GM10266 (cell line): ENCODE data around the gene FRYL.
"Not testable (repeated sequence)": the region's sequence is repeated elsewhere in the genome, so short reads cannot be mapped to it uniquely, and the experiment has no call there.

Source experiments
- DNase-seq: peaks from one replicate; pipeline ENCODE4 v3.0.0; 2012; ENCODE audit errors: extremely low spot score
- TF ChIP-seq, protein P1 (sequence below): IDR thresholded peaks from 2 replicates; pipeline ENCODE4 v1.5.1; 2012; ENCODE audit warnings: mild to moderate bottlenecking, low read depth; ENCODE audit not compliant: control insufficient read depth, insufficient read depth; ENCODE audit errors: missing control alignments

FRYL gene

DNA sequence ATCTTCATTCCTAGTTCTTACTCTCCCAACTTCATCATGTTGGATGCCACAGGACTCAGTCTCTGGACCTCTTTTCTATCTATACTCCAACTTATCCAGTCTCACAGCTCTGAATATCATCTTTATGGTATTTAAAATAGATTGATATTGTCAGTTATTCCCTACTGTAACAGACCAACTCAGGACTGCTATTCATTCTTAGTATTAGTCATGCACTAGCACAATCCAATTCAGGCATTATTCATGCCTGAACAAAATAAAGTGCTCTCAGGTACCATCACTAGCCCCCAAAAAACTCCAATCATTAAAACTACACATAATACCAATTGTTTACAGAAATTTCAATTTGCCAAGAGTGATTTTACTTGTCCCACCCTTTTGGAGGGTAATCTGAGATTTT lies 37.7 kb downstream of the FRYL start:
- no peak for DNase-seq
- TF ChIP-seq, protein P1, sequence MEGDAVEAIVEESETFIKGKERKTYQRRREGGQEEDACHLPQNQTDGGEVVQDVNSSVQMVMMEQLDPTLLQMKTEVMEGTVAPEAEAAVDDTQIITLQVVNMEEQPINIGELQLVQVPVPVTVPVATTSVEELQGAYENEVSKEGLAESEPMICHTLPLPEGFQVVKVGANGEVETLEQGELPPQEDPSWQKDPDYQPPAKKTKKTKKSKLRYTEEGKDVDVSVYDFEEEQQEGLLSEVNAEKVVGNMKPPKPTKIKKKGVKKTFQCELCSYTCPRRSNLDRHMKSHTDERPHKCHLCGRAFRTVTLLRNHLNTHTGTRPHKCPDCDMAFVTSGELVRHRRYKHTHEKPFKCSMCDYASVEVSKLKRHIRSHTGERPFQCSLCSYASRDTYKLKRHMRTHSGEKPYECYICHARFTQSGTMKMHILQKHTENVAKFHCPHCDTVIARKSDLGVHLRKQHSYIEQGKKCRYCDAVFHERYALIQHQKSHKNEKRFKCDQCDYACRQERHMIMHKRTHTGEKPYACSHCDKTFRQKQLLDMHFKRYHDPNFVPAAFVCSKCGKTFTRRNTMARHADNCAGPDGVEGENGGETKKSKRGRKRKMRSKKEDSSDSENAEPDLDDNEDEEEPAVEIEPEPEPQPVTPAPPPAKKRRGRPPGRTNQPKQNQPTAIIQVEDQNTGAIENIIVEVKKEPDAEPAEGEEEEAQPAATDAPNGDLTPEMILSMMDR = no peak

DNA sequence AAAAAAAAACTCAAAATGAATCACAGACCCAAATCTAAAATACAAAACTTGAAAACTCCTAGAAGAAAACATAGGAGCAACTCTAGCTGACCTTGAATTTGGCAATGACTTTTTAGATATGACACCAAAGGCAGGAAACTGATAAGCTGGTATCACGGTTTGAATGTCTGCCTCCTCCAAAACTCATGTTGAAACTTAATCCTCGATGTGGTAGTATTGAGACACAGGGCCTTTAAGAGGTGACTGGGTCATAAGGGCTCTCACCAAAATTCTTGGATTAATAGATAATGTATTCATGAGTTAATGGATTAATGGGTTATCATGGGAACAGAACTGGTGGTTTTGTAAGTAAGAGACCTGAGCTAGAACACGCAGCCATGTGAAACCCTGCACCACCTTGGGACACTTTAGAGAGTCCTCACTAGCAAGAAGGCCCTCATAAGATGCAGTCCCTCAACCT lies 40.5 kb downstream of the FRYL start:
- TF ChIP-seq, protein P1 = no peak
- no peak for DNase-seq

GRCh38 chr4:48738856-48739255 lies 41.2 kb downstream of the FRYL start:
- TF ChIP-seq, protein P1 = no peak

GRCh38 chr4:48728906-48729496 lies 51.1 kb downstream of the FRYL start:
- DNase-seq = not testable (repeated sequence)

More at GRCh38 chr4:48738856-48739255, 41.2 kb downstream of the FRYL start:
- DNase-seq = no peak

DNA sequence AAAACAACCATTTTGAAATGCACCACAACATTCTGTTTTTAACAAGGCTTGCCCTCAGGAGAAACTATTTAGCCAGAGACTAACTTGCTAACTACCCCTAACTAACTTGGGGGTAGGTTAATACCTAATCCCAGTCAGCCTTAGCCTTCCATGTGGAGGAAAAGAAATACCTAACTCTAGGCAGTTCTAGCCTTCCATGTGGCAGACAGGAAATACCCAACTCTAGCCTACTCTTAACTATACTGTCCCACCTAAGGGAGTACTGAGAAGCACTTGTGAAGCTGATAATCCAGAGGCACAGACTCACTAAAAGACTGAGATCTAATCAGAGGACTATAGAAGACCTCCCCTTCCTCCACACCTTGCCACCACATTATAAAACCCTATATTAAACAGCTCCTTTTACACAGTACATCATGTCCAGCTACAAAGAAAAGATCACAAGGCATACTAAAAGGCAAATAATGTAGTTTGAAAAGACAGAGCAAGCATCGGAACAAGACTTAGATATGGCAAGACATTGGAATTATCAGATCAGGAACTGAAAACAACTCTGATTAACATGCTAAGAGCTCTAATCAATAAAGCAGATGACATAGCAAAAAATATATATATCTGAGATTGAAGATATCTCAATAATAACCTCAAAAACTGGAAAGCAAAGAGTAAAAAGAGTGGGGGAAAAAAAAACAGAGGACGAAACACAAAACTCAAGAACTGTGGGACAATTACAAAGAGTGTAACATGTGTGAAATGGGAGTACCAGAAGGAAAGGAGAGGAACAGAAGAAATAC lies 52.2 kb downstream of the FRYL start:
- TF ChIP-seq, protein P1 = no peak
- DNase-seq = no peak

GRCh38 chr4:48725414-48725813 lies 54.7 kb downstream of the FRYL start:
- DNase-seq = no peak
- TF ChIP-seq, protein P1 = no peak

- TF ChIP-seq, protein P1 = no peak
- DNase-seq = no peak
Measured at GRCh38 chr4:48722509-48723446, 57.3 kb downstream of the FRYL start.
